ENCODE measurements around the gene RNASE4.

The RNASE4 gene

DNA sequence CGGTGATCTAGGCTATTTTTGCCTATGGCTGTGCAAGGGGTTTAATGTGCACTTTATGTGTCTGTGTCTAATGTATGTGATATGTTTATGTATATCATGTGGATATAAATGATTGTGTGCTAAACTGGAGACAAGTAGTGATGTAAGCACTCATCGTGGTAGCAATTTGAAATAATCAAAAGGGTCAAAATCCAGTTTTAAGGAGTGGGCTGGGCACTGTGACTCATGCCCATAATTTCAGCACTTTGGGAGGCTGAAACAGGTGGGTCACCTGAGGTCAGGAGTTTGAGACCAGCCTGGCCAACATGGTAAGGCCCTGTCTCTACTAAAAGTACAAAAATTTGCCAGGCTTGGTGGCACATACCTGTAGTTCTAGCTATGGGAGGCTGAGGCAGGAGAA, 64.1 kb downstream of the RNASE4 start:
- no peak for DNase-seq

DNA sequence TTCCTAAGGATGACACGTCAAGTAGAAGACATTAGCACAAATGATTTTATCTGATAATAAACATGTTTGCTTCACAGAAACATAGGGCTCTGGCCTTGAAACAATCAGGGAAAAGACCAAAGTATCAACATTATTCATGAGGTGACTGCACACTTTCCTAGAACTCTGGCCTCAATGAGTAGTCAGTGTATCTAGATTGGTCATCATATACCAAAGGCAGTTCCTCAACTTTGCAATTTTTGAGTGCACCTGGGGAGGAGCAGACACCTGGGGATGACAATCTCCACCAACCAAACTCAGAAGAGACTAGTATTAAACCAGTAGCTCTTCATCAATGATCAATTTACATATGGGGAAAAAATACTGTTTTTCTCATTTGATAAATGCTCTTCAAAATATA, 65.8 kb downstream of the RNASE4 start:
- no peak for DNase-seq

Data from HCEC 1CT (cell line).